ENCODE data around the gene FBXO41.

FBXO41 gene

GRCh38 chr2:73284296-73285158 is at the start of gene FBXO41:
Gene FBXO41, minus strand, starts transcription at chr2:73284478. Its CDS starts 14,848 bp downstream, at chr2:73269630.
- peak; percentile 32 for DNase-seq

GRCh38 chr2:73334045-73334444 is 49.8 kb upstream of the FBXO41 start:
- DNase-seq: no peak

- DNase-seq: no peak
These were observed 49.3 kb upstream of the FBXO41 start for GRCh38 chr2:73333564-73333963.

- no peak for DNase-seq
These were observed 39.9 kb upstream of the FBXO41 start for GRCh38 chr2:73324126-73324725.

- no peak for DNase-seq
These were observed 39.3 kb upstream of the FBXO41 start for GRCh38 chr2:73323551-73323950.

- no peak for DNase-seq
These were observed 30.2 kb upstream of the FBXO41 start for GRCh38 chr2:73314441-73314840.

- DNase-seq: peak; percentile 88
These were observed 23.4 kb upstream of the FBXO41 start for GRCh38 chr2:73307720-73308119.

GRCh38 chr2:73301636-73302035 is 17.4 kb upstream of the FBXO41 start:
- DNase-seq: no peak

GRCh38 chr2:73300926-73301325 is 16.6 kb upstream of the FBXO41 start:
- DNase-seq: no peak

- no peak for DNase-seq
These were observed 13.3 kb upstream of the FBXO41 start for GRCh38 chr2:73297586-73297985.

- peak; percentile 66 for DNase-seq
These were observed 12.9 kb upstream of the FBXO41 start for GRCh38 chr2:73297151-73297559.

- DNase-seq: no peak
These were observed 11.6 kb upstream of the FBXO41 start for GRCh38 chr2:73295751-73296400.

GRCh38 chr2:73294239-73294638 is 10.0 kb upstream of the FBXO41 start:
- no peak for DNase-seq

- peak; percentile 44 for DNase-seq
These were observed 9.4 kb upstream of the FBXO41 start, which contains the start of gene EGR4 for GRCh38 chr2:73293534-73294171. Gene EGR4, minus strand, starts transcription at chr2:73293548. Its CDS starts 231 bp downstream, at chr2:73293317.

GRCh38 chr2:73292906-73293533 is 8.7 kb upstream of the FBXO41 start:
- DNase-seq: no peak

- no peak for DNase-seq
These were observed 8.1 kb upstream of the FBXO41 start for GRCh38 chr2:73292316-73292905.

- DNase-seq: no peak
These were observed 7.4 kb upstream of the FBXO41 start for GRCh38 chr2:73291461-73292315.

GRCh38 chr2:73291093-73291460 is 6.8 kb upstream of the FBXO41 start:
- DNase-seq: no peak

- no peak for DNase-seq
These were observed 6.0 kb upstream of the FBXO41 start for GRCh38 chr2:73290049-73290839.

- no peak for DNase-seq
These were observed 5.0 kb upstream of the FBXO41 start for GRCh38 chr2:73289304-73289703.
